BE2C (cell line): ENCODE data around the gene DNTTIP2.
"Not testable (repeated sequence)": the region's sequence is repeated elsewhere in the genome, so short reads cannot be mapped to it uniquely, and the experiment has no call there.

Experiments used
- DNase-seq: peaks from one replicate; pipeline ENCODE4 v3.0.0-alpha.2; 2020
- H3K27me3 ChIP-seq: fragments of 250-450 bp; sonication (Bioruptor Pico); 2 replicates; pipeline ENCODE4 v1.5.1; 2020; ENCODE audit warnings: mild to moderate bottlenecking
- H3K36me3 ChIP-seq: fragments of 250-450 bp; sonication (Bioruptor Pico); 2 replicates; pipeline ENCODE4 v1.5.1; 2020; ENCODE audit warnings: mild to moderate bottlenecking
- H3K4me1 ChIP-seq: fragments of 250-450 bp; sonication (Bioruptor Pico); 2 replicates; pipeline ENCODE4 v1.5.1; 2020
- H3K4me3 ChIP-seq: 2 replicates; pipeline ENCODE4 v1.5.1; 2011; ENCODE audit warnings: low read depth, low read length
- H3K9me3 ChIP-seq: fragments of 250-450 bp; sonication (Bioruptor Pico); 2 replicates; pipeline ENCODE4 v1.5.1; 2020
- TF ChIP-seq, protein P1 (sequence below): IDR thresholded peaks from 2 replicates; pipeline ENCODE4 v1.5.1; 2012; ENCODE audit warnings: mild to moderate bottlenecking, low read depth, low read length

Gene DNTTIP2

DNA sequence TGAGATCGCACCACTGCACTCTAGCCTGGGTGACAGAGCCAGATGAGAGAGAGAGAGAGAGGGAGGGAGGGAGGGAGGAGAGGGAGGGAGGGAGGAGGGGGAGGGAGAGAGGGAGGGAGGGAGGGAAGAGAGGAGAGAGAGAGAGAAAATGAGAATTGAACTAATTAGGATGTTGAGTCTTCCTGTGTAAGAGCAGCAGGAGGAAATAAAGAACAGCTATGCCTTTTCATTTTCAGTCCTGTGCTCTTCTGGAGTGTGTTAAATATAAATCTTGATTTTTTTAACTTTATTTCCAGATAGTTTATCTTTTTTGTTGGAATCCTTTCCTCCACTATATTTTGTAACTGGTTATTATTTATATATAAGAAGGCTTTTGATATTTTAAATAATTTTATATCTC, 27.1 kb downstream of the DNTTIP2 start:
- TF ChIP-seq, protein P1, sequence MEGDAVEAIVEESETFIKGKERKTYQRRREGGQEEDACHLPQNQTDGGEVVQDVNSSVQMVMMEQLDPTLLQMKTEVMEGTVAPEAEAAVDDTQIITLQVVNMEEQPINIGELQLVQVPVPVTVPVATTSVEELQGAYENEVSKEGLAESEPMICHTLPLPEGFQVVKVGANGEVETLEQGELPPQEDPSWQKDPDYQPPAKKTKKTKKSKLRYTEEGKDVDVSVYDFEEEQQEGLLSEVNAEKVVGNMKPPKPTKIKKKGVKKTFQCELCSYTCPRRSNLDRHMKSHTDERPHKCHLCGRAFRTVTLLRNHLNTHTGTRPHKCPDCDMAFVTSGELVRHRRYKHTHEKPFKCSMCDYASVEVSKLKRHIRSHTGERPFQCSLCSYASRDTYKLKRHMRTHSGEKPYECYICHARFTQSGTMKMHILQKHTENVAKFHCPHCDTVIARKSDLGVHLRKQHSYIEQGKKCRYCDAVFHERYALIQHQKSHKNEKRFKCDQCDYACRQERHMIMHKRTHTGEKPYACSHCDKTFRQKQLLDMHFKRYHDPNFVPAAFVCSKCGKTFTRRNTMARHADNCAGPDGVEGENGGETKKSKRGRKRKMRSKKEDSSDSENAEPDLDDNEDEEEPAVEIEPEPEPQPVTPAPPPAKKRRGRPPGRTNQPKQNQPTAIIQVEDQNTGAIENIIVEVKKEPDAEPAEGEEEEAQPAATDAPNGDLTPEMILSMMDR: no peak
- H3K4me1 ChIP-seq: no peaks in the 10 kb centered on the region
- no peak for DNase-seq
- no peaks in the 10 kb centered on the region for H3K9me3 ChIP-seq
- no peaks in the 10 kb centered on the region for H3K27me3 ChIP-seq
- H3K4me3 ChIP-seq: no peak overlapping the region
- H3K36me3 ChIP-seq: no peaks in the 10 kb centered on the region

DNA sequence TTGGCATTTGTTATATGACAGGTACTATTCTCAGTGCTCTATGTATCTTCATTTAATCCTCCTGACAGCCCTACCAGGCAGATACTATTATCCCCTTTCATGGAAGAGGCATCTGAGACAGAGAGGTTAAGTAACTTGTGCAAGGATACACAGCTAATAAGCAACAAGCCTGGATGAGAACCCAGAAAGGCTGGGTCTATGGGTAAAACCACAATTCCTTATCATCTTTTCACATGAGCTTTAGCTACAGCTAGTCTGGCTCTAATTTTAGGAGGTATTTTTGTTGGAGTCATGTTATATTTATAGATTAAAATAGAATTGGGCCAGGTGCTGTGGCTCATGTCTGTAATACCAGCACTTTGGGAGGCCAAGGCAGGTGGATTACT, 27.7 kb downstream of the DNTTIP2 start:
- TF ChIP-seq, protein P1: no peak
- no peak for DNase-seq

DNA sequence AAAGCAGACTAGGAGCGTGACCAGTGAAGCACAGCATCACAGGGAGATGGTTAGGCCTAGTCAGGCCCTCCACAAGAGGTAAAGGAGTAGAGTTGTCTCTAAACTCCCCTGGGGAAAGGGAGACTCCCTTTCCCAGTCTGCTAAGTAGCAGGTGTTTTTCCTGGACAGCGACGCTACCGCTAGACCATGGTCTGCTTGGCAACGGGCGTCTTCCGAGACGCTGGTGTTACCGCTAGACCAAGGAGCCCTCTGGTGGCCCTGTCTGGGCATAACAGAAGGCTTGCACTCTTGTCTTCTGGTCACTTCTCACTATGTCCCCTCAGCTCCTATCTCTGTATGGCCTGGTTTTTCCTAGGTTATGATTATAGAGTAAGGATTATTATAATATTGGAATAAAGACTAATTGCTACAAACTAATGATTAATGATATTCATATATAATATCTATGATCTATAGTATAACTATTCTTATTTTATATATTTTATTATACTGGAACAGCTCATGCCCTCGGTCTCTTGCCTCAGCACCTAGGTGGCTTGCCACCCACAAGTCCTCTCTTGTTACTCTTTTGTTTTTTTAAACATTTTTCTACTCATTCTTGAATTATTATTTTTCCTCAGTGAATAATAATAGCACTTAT, 28.2 kb downstream of the DNTTIP2 start:
- not testable (repeated sequence) for H3K36me3 ChIP-seq, H3K4me1 ChIP-seq, H3K27me3 ChIP-seq, H3K9me3 ChIP-seq, H3K4me3 ChIP-seq
- TF ChIP-seq, protein P1: peak; percentile 52
- peak; percentile 66 for DNase-seq

More for the DNA sequence above, 27.7 kb downstream of the DNTTIP2 start:
- H3K27me3 ChIP-seq: no peaks in the 10 kb centered on the region
- no peaks in the 10 kb centered on the region for H3K9me3 ChIP-seq
- H3K36me3 ChIP-seq: no peaks in the 10 kb centered on the region
- H3K4me1 ChIP-seq: no peaks in the 10 kb centered on the region
- no peak overlapping the region for H3K4me3 ChIP-seq

DNA sequence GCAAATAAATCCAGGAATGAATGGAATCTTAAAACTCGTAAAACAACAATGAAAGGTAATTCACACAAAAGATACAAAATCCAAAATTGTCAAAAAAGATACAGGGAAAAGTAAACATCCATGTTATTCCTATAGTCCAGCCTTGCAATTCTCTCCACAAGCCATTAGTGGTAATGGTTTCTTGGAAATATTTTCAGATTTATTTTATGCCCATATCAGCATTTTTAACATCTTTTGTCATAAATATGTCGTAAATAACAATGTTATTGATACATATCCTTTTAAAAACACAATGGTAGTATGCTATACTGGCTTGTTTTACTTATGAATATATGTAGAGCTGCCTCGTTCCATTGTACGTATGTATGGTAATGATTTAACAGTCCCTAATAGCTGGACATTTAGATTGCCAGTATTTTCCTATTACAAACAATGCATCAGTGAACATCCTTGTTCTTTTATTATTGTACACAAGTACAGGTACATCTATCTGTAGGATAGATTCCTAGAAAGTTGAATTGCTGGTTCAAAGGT, 30.6 kb downstream of the DNTTIP2 start:
- TF ChIP-seq, protein P1: no peak
- Histone ChIP-seq H3K4me1 (peaks cover 10% of the 10 kb centered on the region), H3K4me3 (peak overlapping the region; percentile 70), H3K36me3 (no peaks in the 10 kb centered on the region), H3K9me3 (no peaks in the 10 kb centered on the region), H3K27me3 (no peaks in the 10 kb centered on the region)
- no peak for DNase-seq

DNA sequence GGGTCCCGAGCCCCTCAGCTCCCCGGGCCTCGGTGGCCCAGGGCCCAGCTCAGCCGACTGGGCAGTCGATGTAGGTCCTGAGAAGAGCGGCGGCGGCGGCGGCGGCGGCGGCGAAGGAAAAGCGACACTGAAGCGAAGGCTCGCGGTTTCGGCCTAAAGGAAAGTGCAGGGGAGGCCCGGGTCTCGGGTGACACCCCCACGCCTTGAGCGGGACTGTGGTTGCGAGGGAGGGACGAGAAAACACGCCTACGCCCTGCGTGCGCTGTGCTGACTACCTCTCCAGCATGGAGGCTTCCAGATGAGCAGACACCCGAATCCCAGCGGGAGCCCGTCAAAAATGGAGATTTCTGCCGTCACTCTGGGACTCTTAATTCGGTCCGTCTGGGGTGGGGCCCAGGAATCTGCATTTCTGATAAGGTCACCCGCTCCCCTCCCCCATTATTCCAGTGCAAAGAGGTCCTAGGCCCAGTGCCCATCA, 31.2 kb downstream of the DNTTIP2 start:
- H3K36me3 ChIP-seq: no peaks in the 10 kb centered on the region
- H3K4me1 ChIP-seq: peaks cover 10% of the 10 kb centered on the region
- peak overlapping the region; percentile 70 for H3K4me3 ChIP-seq
- peak; percentile 61 for DNase-seq
- TF ChIP-seq, protein P1: no peak
- no peaks in the 10 kb centered on the region for H3K27me3 ChIP-seq
- no peaks in the 10 kb centered on the region for H3K9me3 ChIP-seq
